Right renal cortex interstitium (tissue), 3 donors: ENCODE data around the gene SEMA7A. TPM values are rescaled to one million over a fixed set of nuclear protein-coding genes. Genes with fewer than 3 reads are reported as not detected.

Experiments used
- DNase-seq, 3 donors: peaks; one replicate each; pipeline ENCODE4 v3.0.0-alpha.2; 2013; ENCODE audit warnings: low read depth in 3 of 3, low spot score in 2 of 3
- polyA plus RNA-seq, 3 donors: library from polyadenylated mRNA; unstranded; fragments of 120-200 nt; gene quantifications; one replicate each; pipeline ENCODE4 v1.2.1, GENCODE V29; 2013; ENCODE audit not compliant: insufficient read length in 3 of 3

Gene SEMA7A
- polyA plus RNA-seq, 3 donors = 5.2 to 6.6 (median 5.9) TPM

DNA sequence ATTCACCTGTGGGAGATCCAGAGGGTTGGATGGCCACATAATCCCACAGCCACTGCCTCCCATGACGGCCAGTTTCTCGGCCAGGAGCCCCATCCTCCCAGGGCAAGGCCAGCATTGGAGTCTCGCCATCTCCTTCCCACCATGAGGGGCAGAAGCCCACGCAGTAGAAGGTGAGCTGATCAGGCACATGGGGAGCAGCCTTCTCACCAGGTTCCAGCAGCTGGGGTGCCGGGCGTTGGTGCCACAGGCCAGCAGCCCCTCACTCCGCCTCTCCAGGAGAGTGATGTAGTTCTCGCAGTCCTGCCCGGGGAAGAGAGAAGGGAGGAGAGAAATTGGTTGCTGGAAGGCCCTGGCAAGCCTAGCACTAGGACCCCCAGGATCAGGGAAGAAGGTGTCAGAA is 16.1 kb downstream of the SEMA7A start:
- no peak for DNase-seq

DNA sequence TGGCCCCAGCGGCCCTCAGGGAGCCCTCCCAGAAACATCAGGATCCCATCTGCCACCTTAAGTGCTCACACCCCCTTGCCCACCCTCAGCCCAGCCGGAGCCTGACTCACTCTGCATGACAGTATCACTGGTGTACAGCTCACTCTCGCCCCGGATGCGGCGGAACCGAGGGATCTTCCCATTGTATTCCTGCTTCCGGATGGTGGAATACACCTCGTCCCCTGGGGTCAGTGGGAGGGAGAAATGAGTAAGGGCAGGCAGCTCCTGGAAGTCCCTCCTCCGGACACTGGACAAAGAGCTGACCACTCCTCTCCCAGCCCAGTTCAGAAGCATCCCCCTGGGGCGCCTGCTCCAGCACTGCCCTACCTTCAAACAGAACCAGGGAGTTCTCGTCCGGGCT is 16.5 kb downstream of the SEMA7A start:
- DNase-seq = no peak

DNA sequence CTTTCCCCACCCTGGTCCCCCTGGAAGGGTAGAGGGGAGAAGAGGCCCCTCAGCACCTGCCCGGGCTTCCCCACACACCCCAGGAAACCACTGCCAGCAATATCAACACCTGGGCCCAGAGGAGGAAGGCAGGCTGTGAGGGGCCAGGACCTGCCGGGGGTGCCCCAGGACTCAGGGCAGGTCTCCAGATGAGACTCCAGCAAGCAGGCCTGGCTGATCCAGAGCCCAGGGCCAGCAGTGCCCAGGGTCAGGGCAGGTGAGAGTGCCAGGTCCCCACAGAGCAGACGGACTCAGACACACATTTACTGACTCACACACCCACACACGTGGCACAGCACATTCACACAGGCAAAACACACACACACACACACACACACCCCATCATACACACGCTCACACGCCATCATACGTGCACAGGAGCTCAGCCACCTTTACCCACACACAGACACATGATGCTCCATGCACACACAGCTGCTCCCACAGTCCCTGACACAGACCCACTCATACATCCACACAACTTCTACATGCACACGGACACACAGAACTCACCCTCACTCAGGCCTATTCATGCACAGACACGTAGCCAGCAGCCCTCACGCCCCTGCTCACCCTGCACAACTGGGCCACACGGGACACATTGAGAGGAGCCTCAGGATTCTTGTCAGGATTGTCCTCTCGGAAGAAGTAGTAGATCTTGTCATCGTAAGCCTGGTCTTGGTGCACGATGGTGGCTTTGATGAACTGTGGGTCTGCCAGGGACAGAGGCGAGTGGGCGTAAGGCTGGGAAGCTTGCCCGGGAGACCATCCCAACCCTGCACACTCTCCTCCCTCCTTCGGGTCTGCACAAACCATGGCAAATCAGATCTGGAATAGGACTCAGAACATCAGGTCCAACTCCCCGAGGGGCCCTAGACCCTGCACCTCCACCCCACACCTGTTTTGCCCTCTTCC is 17.5 kb downstream of the SEMA7A start:
- no peak for DNase-seq

DNA sequence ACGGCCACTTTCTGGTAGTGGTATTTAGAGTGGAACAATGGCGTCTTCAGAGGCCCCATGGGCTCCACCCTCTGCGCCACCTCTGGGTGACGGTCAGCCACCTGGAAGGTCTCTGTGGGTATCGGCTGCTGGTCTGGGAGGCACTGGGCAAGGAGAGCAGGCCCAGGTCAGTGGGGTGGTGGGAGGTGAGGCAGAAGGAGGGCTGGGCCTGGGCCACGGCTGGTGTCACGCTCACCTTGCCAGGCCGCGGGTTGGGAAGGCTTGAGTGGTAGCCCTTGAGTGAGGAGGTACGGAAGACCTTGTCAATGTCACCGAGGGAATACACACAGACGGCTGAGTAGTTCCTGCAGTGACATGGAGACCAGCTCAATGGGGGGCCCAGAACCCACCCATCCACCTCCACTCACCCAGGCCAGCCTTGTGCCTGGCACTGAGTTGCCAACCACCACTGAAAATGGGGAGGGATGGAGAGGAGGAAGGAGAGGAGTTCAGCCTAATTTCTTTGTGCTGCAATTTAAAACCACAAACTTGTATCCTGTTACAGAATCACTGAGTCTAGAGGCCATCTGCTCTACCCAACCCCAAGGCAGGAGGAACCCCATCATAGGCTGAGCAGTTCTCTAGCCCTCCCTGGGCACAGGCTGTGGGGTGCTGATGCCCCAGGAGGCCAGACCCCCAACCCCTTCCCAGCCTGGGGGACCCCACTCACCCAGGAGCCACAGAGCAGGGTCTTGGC is 19.0 kb downstream of the SEMA7A start:
- no peak for DNase-seq

DNA sequence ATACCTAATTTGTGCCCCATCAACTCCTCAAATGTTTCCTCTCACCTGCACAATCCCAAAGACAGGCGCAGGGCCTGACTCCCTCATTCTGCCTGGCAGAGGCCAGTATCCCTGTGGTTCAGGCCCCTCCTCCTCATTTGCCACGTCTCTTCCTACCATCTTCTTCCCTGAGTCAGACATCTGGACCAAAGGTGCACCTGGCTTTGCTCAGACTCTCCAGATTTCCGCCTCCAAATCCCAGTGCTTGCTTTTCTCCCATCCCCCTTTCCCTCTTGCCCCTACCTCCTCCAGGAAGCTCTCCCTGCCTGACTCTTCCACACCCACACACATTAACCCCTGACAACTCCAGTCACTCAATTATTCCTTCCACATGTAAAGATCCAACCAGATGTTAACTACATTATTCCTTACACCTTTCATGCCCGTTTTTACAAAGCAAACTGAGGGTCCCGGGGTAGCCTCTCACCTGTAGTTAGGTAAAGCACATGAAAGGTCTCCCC is 19.6 kb downstream of the SEMA7A start:
- no peak for DNase-seq

DNA sequence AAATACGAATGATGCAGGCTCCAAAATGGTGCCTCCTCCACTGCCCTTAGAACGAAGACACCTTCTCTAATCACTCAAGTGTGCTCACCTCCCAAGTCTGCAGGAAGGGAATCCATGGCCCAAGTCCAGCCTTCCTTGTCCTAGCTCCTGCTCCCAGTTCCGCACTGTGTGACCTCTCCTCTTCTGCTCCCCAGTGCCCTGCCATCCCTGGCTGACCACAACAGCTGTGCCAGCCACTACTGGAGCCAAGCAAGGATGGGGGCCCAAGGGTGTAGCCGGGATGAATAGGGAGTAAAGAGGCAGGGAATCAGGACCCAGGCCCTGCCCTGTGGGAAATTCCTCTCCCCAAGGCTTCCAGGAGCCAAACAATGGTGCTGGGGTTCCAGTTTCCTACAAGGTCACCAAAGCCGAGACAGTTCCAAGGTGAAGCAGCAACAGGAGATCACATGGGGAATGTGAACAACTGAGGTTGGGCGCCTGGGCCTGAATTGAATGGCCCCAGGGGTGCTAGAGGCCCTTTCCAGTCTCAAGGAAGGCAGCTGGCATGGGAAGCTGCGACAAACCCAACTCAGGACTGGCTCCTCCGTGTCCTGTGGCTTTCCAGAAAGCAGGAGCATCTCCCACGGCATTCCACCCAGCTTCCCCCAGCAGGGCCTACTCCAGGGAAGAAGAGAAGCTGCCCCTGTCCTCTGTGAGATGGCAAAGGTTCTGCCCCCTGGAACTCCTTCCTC is 20.2 kb downstream of the SEMA7A start:
- no peak for DNase-seq

DNA sequence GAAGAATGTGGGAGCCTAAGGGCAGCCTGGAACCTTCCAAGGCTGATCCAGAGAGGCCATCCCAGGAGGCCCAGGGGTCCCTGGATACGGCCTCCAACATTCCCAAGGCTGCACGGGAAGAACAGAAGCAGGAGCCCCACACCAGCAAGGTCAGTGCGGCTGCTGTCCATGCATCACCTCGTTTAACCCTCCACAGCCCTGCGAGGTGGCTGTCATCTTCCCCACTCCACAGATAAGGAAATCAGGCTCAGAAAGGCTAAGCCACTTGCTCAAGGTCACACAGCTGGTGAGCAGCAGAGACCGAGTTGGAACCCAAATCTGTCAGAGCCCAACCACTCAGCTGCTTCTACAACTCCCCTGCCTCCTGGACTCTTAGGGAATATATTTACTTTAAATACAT is 21.6 kb downstream of the SEMA7A start:
- DNase-seq = no peak

DNA sequence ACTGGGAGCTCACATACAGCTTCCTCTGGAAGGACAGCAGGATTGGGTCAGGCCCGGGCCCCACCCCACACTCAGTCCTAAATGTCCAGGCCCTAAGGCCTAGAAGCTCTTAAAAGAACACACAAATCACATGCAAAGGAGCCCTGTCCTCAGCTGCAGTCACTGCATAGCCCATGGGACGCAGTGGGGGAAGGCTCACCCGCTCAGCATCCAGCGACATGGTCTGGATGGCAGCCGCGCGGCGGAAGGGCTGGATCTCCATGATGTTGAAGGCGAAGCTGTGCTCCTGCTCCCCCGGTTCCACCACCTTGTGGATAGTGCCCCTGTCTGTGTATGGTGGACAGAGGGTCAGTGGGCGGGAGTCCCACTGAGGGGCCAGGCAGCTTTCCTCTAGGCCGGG is 22.1 kb downstream of the SEMA7A start:
- no peak for DNase-seq

DNA sequence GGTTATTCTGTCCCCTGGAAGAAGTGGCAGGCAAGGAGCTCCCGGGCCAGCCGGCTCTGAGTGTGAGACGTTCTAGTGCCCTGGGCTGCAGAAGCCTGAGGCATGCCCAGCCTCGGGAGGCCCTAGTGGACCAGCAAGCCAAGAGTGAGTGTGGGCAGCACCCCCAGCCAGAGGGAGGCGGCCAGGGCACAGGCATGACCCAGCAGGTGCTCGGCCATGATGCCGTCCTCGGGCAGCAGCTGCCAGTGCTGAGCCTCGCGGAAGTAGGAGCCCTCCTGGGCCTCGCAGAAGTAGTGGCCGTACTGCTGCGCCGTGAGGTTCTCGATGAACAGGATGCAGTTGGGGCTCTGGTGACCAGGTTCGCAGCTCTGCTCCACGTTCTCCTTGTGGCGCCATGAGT is 23.3 kb downstream of the SEMA7A start:
- DNase-seq = no peak

DNA sequence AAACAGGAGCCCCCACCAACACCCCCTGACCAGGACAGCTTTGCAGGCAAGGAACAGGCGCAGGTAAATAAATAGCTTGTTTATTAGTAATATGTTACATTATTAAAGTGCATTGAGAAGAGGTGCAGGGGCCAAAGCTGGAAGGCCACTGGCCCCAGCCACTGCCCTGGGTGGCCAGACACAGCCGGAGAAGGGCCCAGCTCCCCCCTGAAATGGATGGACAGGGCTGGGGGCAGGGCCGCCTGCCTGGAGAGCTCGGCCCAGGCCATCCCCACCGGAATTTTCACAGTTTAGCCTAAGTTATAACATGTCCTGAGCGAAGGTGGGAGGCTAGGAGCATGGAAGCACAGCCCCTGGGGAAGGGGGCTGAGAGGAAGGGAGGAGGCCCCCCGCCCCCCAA is 24.5 kb downstream of the SEMA7A start:
- no peak for DNase-seq

DNA sequence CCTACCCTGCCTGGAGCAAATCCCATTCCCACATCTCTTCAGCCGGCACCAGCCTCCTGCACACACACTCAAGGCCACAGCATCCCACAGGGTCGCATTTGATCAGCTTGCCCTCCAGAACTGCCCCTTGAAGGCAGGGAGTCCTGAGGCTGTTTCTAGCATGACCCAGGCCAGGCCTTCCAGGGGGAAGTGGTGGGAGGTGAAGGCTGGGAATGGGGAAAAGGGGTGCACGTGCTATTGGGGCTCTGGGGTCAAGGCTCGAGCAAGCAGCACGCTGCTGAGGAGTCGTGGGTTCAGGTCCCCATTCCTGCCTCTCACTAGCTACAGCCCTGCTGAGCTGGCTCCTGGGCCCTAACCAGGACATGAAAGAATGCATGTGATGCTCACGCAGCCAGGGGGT is 24.9 kb downstream of the SEMA7A start:
- no peak for DNase-seq

DNA sequence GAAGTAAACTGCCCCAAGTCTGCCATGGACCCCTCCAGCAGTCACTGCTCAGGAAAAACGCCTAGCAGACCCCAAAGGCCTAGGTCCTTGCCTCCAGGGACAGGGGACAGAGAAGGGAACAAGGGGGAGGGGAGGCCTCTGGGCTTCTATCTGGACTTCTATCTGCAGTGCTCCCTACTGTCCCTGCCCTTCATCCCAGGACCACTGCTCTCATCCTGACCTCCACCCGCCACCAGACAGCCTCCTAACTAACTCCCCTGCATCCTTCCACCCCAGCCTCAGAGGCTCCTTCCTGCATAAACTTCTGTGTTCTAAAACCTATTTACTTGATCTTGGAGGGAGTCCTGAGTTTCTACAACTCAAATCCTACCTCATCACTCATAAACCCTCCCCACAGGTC is 25.4 kb downstream of the SEMA7A start:
- no peak for DNase-seq

DNA sequence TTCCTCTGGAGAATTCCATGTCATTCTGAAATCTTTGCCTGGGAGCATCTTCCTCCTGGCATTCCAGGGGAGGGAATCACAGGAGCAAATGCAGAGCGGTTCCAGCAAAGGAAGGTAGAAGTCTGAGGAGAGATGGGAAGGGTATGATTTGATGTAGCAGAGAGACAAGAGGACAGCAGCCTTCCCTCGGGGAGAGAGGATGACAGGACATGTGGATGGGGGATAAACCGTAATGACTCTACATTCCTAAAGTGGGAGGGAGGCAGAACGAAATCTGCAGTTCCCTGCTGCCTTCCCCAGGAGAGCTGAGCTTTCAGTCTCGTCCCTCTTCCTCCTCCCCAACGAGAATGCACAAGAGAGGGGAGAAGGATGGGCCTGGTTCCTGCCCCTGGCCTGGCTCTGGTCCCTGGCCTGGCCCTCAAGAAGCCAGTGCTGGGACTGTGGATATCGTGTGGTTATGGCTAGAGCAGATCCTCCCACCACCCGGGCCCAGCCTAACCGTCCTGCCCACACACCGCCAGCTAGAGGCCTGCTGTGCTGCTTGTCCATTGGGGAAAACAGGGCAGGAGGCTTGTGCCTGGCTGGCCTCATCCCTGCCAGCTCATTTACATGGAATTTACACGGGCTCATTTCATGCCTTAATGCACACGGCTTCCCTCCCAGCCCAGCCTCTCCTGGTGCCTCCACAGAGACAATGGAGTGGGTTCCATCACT is 26.6 kb downstream of the SEMA7A start:
- peak in 2 of 3 donors; percentile 45 to 47 for DNase-seq

DNA sequence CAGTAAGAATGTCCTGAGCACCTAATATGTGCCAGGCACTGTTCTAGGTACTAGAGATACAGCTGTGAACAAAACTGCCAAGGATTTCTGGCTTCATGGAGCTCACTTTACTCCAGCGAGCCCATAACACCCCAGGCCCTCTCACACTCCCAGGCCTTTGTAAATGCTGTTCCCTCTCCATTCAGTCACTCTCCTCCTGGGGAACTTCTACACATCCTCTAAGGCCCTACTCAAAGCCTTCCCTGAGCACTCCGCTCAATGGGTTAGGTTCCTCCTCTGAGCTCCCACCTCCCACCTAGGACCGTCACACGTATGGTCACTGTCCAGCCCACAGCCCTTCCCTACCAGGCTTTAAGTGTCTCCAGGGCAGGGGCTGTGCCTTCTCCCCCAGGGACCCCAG is 27.2 kb downstream of the SEMA7A start:
- DNase-seq = no peak

DNA sequence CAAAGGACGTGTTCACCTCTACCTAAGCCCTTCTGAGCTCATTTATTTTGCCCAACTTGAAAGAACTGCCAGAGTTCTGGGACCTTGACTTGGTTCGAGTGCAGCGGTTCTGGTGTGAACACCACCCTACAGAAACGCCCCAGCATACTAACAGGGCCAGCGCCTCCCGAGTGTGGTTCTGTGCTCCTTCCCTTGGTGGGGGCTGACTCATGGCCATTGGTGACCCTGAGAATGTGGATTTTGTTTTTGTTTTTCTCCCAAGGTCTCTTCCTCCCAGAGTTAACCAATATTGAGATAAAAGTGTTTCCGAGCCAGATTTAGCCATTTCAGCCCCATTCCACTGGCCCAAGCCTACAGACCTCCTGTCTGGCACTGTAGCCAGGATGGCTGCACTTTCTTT is 27.9 kb downstream of the SEMA7A start:
- no peak for DNase-seq

DNA sequence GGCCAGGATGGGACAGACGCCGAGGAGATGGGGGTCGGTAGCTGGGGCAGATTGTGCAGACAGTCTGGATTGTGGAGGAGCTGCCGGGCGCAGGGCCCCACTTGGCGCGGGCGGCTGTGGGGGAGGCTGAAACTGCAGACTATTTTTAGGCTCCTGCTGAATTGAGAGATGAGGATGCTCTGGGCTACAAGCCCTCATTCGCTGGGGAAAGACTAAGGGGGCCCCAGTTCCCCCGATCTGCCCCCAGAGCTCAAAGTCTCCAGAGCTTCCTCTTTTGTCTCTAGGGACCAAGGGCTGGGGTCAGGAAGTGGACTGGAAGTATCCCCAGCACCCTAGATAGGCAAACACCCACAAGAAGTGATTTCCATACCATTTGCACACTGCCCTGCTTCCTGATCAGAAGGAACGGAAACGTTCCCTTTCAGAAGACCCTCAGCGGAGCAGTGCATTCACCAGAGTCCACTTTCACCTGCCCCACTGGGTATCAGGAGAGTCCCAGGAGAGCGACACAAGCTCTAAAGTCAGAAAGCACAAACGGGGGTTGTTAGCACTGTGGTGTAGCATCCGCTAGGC is 29.7 kb downstream of the SEMA7A start:
- DNase-seq = no peak

DNA sequence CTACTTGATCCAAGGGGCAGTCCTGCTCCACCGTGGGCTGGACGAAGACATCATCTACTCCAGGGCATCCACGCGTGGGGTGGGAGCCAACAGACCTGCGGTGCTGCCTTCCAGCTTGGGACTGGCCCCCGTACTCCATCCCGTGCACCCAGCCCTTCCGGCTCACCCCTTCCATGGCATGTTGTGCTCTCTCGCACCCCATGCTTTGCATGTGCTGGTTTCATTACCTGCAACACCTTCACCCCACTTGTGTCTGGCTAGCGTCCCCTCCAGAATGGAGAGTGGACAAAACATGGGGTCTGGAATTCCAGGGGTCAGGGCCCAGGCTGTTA is 30.2 kb downstream of the SEMA7A start:
- no peak for DNase-seq

DNA sequence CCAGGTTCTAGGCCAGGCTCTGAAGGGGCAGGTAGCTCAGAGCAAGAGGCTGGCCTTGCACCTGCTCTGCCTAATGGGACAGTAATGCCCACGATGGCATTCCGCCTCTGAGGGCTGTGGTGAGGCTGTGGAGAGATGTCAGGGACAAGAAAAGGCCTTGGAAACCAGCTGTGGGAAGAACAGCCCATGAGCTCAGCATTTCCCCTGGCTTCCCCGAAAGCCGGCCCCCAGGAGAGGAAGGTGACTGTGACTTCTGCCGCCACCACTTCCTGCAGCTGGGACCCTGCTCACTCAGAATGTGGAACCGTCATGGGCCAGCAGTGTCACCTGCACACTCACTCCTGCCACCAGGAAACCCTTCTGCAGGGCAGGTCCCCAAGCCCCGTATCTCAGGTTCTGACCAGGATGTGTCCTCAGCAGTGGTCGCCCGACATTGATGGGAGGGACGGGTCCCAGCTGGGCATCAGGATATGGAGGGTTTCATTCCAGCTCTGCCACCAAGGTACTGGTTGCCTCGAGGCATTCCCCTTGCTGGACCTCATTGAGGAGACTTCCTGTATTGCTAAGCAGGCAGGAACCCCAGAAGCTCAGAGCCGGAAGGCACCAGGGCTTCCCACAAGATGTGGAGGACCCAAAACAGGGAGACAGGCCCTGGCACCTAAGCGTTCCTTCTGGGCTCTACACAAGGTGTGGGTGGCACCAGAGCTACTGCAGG is 30.7 kb downstream of the SEMA7A start:
- DNase-seq = no peak

DNA sequence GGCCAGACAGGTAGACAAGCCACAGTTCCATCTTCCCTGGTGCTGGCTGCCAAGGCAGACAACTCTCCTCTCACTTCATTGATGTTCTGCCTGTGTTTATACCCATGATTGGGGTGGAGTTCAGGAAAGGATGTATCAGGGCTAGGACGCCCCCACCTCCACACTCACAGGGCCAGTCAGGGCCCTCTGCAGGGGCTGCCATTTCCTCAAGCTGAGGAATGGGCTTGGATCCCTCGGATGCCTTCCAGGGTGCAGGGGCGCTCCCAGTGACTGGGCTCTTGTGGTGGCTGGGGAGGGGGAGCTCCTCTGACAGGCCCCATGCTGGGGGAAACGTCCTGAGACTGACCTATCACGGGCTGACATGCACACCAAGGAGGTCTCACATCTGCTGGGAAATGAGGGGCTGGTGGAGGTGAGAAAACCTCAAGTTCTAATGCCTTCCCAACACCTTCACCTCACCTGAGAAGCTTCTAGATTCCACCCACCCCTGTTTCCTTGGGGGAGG is 31.4 kb downstream of the SEMA7A start:
- DNase-seq = no peak
